ENCODE results near the gene NOXA1. TPM values are rescaled to one million over a fixed set of nuclear protein-coding genes. Genes with fewer than 3 reads are reported as not detected.

The NOXA1 gene
- total RNA-seq, 5 donors from 2014 or later (not counting 1 experiment from before 2014, with no cell fraction given) = 6.4 to 11.7 (median 8.1) TPM

DNA sequence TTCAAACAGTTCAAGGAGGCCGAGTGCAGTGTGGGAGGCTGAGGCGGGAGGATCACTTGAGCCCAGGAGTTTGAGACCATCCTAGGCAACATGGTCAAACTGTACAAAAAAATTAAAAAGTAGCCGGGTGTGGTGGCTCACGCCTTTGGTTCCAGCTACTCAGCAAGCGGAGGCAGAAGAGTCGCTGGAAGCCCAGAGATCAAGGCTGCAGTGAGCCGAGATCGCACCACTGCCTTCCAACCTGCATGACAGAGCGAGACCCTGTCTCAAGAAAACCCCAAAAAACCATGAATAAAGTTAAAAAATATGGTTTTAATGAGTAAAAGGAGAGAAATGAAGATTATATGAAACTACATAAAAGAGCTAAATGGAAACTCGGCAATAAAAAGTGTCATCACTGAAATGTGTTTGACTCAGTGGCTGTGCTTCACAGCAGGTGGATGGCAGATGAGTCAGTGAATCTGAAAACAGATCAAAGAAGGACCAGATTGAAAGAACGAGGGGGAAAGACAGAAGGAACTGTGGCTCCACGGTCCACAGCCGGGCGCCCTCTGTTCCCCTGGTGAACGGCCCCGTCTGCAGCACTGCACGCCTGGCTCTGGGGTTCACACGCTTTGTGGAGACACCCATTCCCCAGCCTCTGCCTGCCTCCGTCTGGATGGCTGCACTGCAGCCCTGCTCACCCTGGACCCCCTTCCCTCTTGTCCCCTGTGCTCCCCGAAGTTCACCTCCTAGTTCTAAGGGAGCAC lies 25.3 kb upstream of the NOXA1 start:
- H3K9me3 Mint-ChIP-seq = no peaks in the 10 kb centered on the region
- H3K4me3 Mint-ChIP-seq = no peak overlapping the region
- POLR2A ChIA-PET = no interaction called here
- WGBS (ENCODE audit: insufficient coverage) = 45% methylated on average over 15 of the region's 20 CpGs
- DNase-seq = no peak
- H3K27me3 ChIP-seq (replicated peaks in 1 of 2; ENCODE audit: control insufficient read depth in 2 of 2, extremely low read depth in 1 of 2, insufficient read depth in 2 of 2, low read length in 1 of 2) = no peaks in the 10 kb centered on the region
- peaks cover 0 to 2% of the 10 kb centered on the region in 2 experiments for H3K4me1 ChIP-seq (ENCODE audit: control insufficient read depth in 1 of 2, extremely low read depth in 1 of 2, insufficient read depth in 2 of 2, low read length in 2 of 2)
- H3K27me3 Mint-ChIP-seq = no peaks in the 10 kb centered on the region
- peaks cover 18% of the 10 kb centered on the region for H3K36me3 Mint-ChIP-seq
- no peak overlapping the region for H3K27ac ChIP-seq (ENCODE audit: low read length)
- ATAC-seq (replicated peaks in 1 of 4) = no peak
- H3K36me3 ChIP-seq (ENCODE audit: control insufficient read depth in 2 of 2, extremely low read depth in 1 of 2, insufficient read depth in 1 of 2, low read length in 1 of 2) = no peaks in the 10 kb centered on the region
- no peak overlapping the region for H3K27ac Mint-ChIP-seq
- CTCF ChIA-PET = no interaction called here
- peaks cover 0 to 18% (median 1%) of the 10 kb centered on the region in 3 donors for H3K4me1 Mint-ChIP-seq
- H3K4me3 ChIP-seq (ENCODE audit: control insufficient read depth in 1 of 2, extremely low read depth in 1 of 2, low read length in 1 of 2) = no peak overlapping the region
- no peaks in the 10 kb centered on the region for H3K9me3 ChIP-seq

DNA sequence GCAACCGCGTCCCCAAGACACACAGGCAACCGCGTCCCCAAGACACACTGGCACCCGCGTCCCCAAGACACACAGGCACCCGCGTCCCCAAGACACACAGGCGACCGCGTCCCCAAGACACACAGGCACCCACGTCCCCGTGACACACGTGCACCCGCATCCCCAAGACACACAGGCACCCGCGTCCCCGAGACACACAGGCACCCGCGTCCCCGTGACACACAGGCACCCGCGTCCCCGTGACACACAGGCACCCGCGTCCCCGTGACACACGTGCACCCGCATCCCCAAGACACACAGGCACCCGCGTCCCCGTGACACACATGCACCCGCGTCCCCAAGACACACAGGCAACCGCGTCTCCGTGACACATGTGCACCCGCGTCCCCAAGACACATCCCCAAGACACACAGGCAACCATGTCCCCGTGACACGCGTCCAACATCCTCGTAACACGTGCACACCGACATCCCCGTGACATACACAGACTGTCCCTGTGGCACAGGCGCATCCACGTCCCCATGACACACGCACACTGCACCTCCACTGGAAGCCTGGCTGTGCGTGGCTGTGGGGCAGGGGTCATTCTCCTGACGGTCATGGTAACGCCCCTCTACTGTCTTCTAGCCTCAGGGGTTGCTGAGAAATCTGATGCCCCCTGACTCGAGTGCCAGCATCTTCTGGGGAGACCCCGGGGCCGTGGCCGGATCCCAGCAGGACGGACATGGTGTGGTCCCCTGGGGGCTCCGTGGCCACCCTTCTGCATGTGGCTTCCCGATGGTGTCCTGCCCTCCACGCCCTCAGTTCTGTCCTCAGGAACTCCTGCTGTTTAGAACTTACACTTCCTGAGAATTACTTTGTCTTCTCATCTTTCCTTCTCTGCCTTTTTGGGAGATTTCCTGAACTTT lies 24.4 kb upstream of the NOXA1 start:
- Histone ChIP-seq H3K9me3 (no peaks in the 10 kb centered on the region), H3K4me1 (ENCODE audit: control insufficient read depth in 1 of 2, extremely low read depth in 1 of 2, insufficient read depth in 2 of 2, low read length in 2 of 2) (peaks cover 0 to 2% of the 10 kb centered on the region in 2 experiments), H3K36me3 (ENCODE audit: control insufficient read depth in 2 of 2, extremely low read depth in 1 of 2, insufficient read depth in 1 of 2, low read length in 1 of 2) (no peaks in the 10 kb centered on the region), H3K4me3 (ENCODE audit: control insufficient read depth in 1 of 2, extremely low read depth in 1 of 2, low read length in 1 of 2) (no peak overlapping the region), H3K27ac (ENCODE audit: low read length) (no peak overlapping the region), H3K27me3 (replicated peaks in 1 of 2; ENCODE audit: control insufficient read depth in 2 of 2, extremely low read depth in 1 of 2, insufficient read depth in 2 of 2, low read length in 1 of 2) (no peaks in the 10 kb centered on the region)
- Mint-ChIP-seq H3K4me1 (peaks cover 0 to 18% (median 1%) of the 10 kb centered on the region in 3 donors), H3K9me3 (no peaks in the 10 kb centered on the region), H3K27me3 (no peaks in the 10 kb centered on the region), H3K4me3 (no peak overlapping the region), H3K27ac (no peak overlapping the region), H3K36me3 (peaks cover 18% of the 10 kb centered on the region)
- ChIA-PET POLR2A (no interaction called here), CTCF (no interaction called here)
- 98% methylated on average over 57 of the region's 60 CpGs for WGBS (ENCODE audit: insufficient coverage)
- no peak for ATAC-seq (replicated peaks in 1 of 4)
- DNase-seq = no peak

DNA sequence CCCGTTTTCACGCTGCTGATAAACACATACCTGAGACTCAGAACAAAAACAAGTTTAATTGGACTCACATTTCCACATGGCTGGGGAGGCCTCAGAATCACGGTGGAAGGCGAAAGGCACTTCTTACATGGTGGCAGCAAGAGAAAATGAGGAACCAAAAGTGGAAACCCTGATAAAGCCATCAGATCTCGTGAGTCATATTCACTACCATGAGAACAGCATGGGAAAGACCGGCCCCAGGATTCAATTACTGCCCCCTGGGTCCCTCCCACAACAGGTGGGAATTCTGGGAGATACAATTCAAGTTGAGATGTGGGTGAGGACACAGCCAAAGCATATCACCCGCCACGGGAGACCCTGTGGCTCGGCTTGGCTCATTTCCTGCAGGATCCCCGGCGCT lies 20.4 kb upstream of the NOXA1 start:
- Mint-ChIP-seq H3K9me3 (no peaks in the 10 kb centered on the region), H3K4me1 (peaks cover 1 to 18% (median 8%) of the 10 kb centered on the region in 3 donors), H3K27ac (no peak overlapping the region), H3K36me3 (peaks cover 21% of the 10 kb centered on the region), H3K4me3 (no peak overlapping the region), H3K27me3 (peaks cover 0 to 3% of the 10 kb centered on the region in 2 donors)
- Histone ChIP-seq H3K9me3 (no peaks in the 10 kb centered on the region), H3K4me3 (ENCODE audit: control insufficient read depth in 1 of 2, extremely low read depth in 1 of 2, low read length in 1 of 2) (no peak overlapping the region), H3K27ac (ENCODE audit: low read length) (no peak overlapping the region), H3K36me3 (ENCODE audit: control insufficient read depth in 2 of 2, extremely low read depth in 1 of 2, insufficient read depth in 1 of 2, low read length in 1 of 2) (no peaks in the 10 kb centered on the region), H3K4me1 (ENCODE audit: control insufficient read depth in 1 of 2, extremely low read depth in 1 of 2, insufficient read depth in 2 of 2, low read length in 2 of 2) (peaks cover 0 to 16% of the 10 kb centered on the region in 2 experiments), H3K27me3 (replicated peaks in 1 of 2; ENCODE audit: control insufficient read depth in 2 of 2, extremely low read depth in 1 of 2, insufficient read depth in 2 of 2, low read length in 1 of 2) (peaks cover 0 to 23% of the 10 kb centered on the region in 2 experiments)
- CTCF ChIA-PET = no interaction called here
- POLR2A ChIA-PET = no interaction called here
- DNase-seq (no peak), ATAC-seq (replicated peaks in 1 of 4) (no peak)
- 93% methylated on average over 3 of the region's 11 CpGs for WGBS (ENCODE audit: insufficient coverage)

DNA sequence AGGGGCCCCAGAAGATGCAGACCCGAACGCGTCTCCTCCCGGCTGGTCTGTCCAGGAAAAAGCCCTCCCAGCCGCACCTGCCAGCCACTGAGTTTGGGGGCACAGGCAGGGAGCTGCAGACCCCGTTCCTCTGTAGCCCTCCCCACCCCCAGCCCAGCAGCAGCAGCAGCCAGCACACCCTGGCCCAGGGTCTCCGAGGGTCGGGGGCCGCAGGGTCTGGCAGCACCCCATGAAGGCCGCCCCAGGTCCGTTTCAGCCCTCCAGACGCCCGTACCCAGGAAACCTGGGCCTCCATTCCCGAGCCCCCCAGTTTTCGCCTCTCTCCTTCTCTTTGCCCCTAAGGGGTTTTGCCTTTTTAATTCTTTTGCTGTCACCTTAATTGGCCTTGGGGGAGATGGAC lies 19.9 kb upstream of the NOXA1 start:
- no peak overlapping the region for H3K27ac ChIP-seq (ENCODE audit: low read length)
- ChIA-PET CTCF (no interaction called here), POLR2A (no interaction called here)
- no peak for DNase-seq
- H3K4me3 ChIP-seq (ENCODE audit: control insufficient read depth in 1 of 2, extremely low read depth in 1 of 2, low read length in 1 of 2) = no peak overlapping the region
- H3K36me3 Mint-ChIP-seq = peaks cover 18% of the 10 kb centered on the region
- ATAC-seq (replicated peaks in 1 of 4) = no peak
- peaks cover 0 to 14% of the 10 kb centered on the region in 2 experiments for H3K4me1 ChIP-seq (ENCODE audit: control insufficient read depth in 1 of 2, extremely low read depth in 1 of 2, insufficient read depth in 2 of 2, low read length in 2 of 2)
- no peaks in the 10 kb centered on the region for H3K9me3 Mint-ChIP-seq
- peaks cover 0 to 27% of the 10 kb centered on the region in 2 experiments for H3K27me3 ChIP-seq (replicated peaks in 1 of 2; ENCODE audit: control insufficient read depth in 2 of 2, extremely low read depth in 1 of 2, insufficient read depth in 2 of 2, low read length in 1 of 2)
- peaks cover 0 to 3% of the 10 kb centered on the region in 2 donors for H3K27me3 Mint-ChIP-seq
- H3K36me3 ChIP-seq (ENCODE audit: control insufficient read depth in 2 of 2, extremely low read depth in 1 of 2, insufficient read depth in 1 of 2, low read length in 1 of 2) = no peaks in the 10 kb centered on the region
- H3K27ac Mint-ChIP-seq = no peak overlapping the region
- 96% methylated on average over 13 of the region's 15 CpGs for WGBS (ENCODE audit: insufficient coverage)
- H3K9me3 ChIP-seq = no peaks in the 10 kb centered on the region
- H3K4me3 Mint-ChIP-seq = no peak overlapping the region
- peaks cover 0 to 15% (median 8%) of the 10 kb centered on the region in 3 donors for H3K4me1 Mint-ChIP-seq

DNA sequence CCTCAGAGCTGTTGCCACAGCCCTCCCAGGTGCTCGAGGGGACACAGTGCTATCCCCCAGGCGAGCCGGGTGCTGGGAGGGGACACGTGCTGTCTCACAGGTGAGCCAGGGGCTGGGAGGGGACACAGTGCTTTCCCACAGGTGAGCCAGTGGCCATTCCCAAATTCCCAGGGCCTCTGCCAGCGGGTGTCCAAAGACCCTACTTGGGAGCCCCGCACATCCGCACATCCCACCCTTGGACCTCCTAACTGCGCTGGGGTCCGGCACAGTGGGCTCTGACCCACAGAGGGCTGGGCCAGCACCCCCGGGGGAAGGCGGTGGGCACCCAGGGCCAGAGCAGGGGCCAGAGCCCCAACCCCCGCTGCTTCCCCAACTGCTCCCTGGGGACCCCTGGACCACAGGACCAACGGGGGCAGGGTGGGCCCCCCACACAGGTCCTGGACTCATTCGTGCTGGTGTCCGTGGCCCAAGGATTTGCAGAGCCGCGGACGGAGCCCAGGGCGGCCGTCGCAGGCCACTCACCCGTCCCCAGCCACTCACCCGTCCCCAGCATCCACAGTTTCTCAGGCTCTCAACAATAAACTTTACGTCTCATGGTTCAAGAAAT lies 18.1 kb upstream of the NOXA1 start:
- peaks cover 13% of the 10 kb centered on the region for H3K36me3 Mint-ChIP-seq
- Histone ChIP-seq H3K4me1 (ENCODE audit: control insufficient read depth in 1 of 2, extremely low read depth in 1 of 2, insufficient read depth in 2 of 2, low read length in 2 of 2) (peaks cover 0 to 14% of the 10 kb centered on the region in 2 experiments), H3K9me3 (no peaks in the 10 kb centered on the region), H3K27me3 (replicated peaks in 1 of 2; ENCODE audit: control insufficient read depth in 2 of 2, extremely low read depth in 1 of 2, insufficient read depth in 2 of 2, low read length in 1 of 2) (peaks cover 0 to 27% of the 10 kb centered on the region in 2 experiments), H3K4me3 (ENCODE audit: control insufficient read depth in 1 of 2, extremely low read depth in 1 of 2, low read length in 1 of 2) (no peak overlapping the region), H3K36me3 (ENCODE audit: control insufficient read depth in 2 of 2, extremely low read depth in 1 of 2, insufficient read depth in 1 of 2, low read length in 1 of 2) (no peaks in the 10 kb centered on the region), H3K27ac (ENCODE audit: low read length) (no peak overlapping the region)
- no peaks in the 10 kb centered on the region for H3K9me3 Mint-ChIP-seq
- no peak for ATAC-seq (replicated peaks in 1 of 4)
- ChIA-PET CTCF (no interaction called here), POLR2A (interaction anchor here in 1 of 2 donors (0.6 kb wide), 1 partner anchor 980 kb away, joined by 3 read pairs; no protein-coding TSS in a partner anchor)
- H3K4me1 Mint-ChIP-seq = peaks cover 0 to 14% (median 8%) of the 10 kb centered on the region in 3 donors
- no peak overlapping the region for H3K4me3 Mint-ChIP-seq
- no peak for DNase-seq
- no peak overlapping the region for H3K27ac Mint-ChIP-seq
- H3K27me3 Mint-ChIP-seq = peaks cover 0 to 3% of the 10 kb centered on the region in 2 donors
- WGBS (ENCODE audit: insufficient coverage) = 93% methylated on average over 23 of the region's 24 CpGs

DNA sequence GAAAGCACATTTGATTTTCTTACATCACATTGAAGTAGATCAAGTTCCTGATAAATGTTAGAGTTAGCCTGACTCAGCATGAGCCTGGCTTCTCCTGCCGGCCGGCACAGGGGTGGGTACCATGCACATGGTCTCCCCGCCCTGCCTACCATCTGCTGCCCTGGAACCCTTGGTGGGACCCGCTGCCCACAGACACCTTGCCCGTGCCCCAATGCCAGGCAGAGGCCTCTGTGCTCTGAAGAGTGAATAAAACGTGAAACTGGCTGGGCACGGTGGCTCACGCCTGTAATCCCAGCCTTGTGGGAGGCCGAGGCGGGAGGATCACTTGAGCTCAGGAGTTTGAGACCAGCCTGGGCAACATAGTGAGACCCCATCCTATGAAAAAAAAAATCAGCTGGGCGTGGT lies 17.5 kb upstream of the NOXA1 start:
- Histone ChIP-seq H3K27ac (ENCODE audit: low read length) (no peak overlapping the region), H3K9me3 (no peaks in the 10 kb centered on the region), H3K36me3 (ENCODE audit: control insufficient read depth in 2 of 2, extremely low read depth in 1 of 2, insufficient read depth in 1 of 2, low read length in 1 of 2) (no peaks in the 10 kb centered on the region), H3K4me3 (ENCODE audit: control insufficient read depth in 1 of 2, extremely low read depth in 1 of 2, low read length in 1 of 2) (no peak overlapping the region), H3K27me3 (replicated peaks in 1 of 2; ENCODE audit: control insufficient read depth in 2 of 2, extremely low read depth in 1 of 2, insufficient read depth in 2 of 2, low read length in 1 of 2) (peaks cover 0 to 31% of the 10 kb centered on the region in 2 experiments), H3K4me1 (ENCODE audit: control insufficient read depth in 1 of 2, extremely low read depth in 1 of 2, insufficient read depth in 2 of 2, low read length in 2 of 2) (peaks cover 0 to 18% of the 10 kb centered on the region in 2 experiments)
- DNase-seq (no peak), ATAC-seq (replicated peaks in 1 of 4) (no peak)
- H3K4me3 Mint-ChIP-seq = peak overlapping the region in 2 of 3 donors; percentile 13 to 65
- H3K27me3 Mint-ChIP-seq = peaks cover 0 to 3% of the 10 kb centered on the region in 2 donors
- CTCF ChIA-PET = no interaction called here
- 92% methylated on average over 10 of the region's 11 CpGs for WGBS (ENCODE audit: insufficient coverage)
- H3K36me3 Mint-ChIP-seq = peaks cover 10% of the 10 kb centered on the region
- POLR2A ChIA-PET = no interaction called here
- peaks cover 2 to 14% (median 8%) of the 10 kb centered on the region in 3 donors for H3K4me1 Mint-ChIP-seq
- no peak overlapping the region for H3K27ac Mint-ChIP-seq
- no peaks in the 10 kb centered on the region for H3K9me3 Mint-ChIP-seq
